Esophagus muscularis mucosa (tissue), 3 donors: Measurements from ENCODE around the gene GFOD1.

Source experiments
- POLR2A ChIP-seq: fragments of 450-650 bp; IDR thresholded peaks from one replicate; pipeline ENCODE4 v1.6.1; 2017; ENCODE audit warnings: antibody characterized with exemption, moderate library complexity, mild to moderate bottlenecking, low read depth
- TF ChIP-seq, protein P1 (sequence below), 3 experiments: fragments of 200-600 bp in 2 of 3; fragments of 450-650 bp in 1 of 3; sonication (generic) in 2 of 3; IDR thresholded peaks; one replicate each; pipeline ENCODE4 v1.5.1; 2017 to 2019; ENCODE audit warnings: antibody characterized with exemption in 3 of 3, mild to moderate bottlenecking in 2 of 3, moderate library complexity in 1 of 3

DNA sequence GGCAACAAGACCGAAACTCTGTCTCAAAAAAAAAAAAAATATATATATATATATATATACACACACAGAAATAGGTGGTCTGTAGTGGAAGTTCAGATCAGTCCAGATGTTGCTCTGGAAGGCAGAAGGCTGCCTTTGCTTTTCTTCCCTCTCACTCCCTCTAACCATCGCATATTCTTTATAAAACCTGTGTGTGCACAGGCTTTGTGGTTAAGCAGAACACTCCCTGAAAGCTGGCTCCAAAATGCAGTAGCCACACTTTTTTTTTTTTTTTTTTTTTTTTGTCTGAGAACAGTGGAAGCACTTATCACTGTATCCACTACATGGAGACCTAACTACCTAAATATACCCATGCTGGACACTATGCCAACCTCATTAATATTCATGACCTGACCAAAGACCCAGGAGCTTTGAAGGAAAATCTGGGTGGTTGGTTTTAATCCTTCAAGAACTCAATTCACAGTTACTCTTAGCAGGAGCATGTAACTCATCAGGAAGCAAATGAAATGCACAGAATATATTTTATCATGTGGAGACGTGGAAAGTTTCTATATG is 20.0 kb upstream of the GFOD1 start:
- no peak for TF ChIP-seq POLR2A
- TF ChIP-seq, protein P1, sequence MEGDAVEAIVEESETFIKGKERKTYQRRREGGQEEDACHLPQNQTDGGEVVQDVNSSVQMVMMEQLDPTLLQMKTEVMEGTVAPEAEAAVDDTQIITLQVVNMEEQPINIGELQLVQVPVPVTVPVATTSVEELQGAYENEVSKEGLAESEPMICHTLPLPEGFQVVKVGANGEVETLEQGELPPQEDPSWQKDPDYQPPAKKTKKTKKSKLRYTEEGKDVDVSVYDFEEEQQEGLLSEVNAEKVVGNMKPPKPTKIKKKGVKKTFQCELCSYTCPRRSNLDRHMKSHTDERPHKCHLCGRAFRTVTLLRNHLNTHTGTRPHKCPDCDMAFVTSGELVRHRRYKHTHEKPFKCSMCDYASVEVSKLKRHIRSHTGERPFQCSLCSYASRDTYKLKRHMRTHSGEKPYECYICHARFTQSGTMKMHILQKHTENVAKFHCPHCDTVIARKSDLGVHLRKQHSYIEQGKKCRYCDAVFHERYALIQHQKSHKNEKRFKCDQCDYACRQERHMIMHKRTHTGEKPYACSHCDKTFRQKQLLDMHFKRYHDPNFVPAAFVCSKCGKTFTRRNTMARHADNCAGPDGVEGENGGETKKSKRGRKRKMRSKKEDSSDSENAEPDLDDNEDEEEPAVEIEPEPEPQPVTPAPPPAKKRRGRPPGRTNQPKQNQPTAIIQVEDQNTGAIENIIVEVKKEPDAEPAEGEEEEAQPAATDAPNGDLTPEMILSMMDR (IDR thresholded peaks at IDR 0.05): no peak
